OCI-LY7 (cell line): Measurements from ENCODE around the gene IPO13. TPM values are rescaled to one million over a fixed set of nuclear protein-coding genes. Genes with fewer than 3 reads are reported as not detected.

Experiments used
- BruUV-seq: library from RNA; stranded (reverse); fragments of 400-500 nt; replicated peaks from 2 replicates; lab custom pipeline; 2021; lab: Mats Ljungman, UMichigan
- CTCF ChIA-PET: fragments of 300-600 bp; sonication (Branson Sonifier 250); formaldehyde crosslinking; loops from one replicate; lab custom pipeline; 2022; ENCODE audit warnings: antibody characterized with exemption; ENCODE audit not compliant: unreplicated experiment; lab: Charles Lee
- POLR2A ChIA-PET: fragments of 300-600 bp; sonication (Branson Sonifier 250); formaldehyde crosslinking; loops from one replicate; lab custom pipeline; 2022; ENCODE audit warnings: antibody characterized with exemption; lab: Charles Lee
- DNase-seq: peaks from one replicate; pipeline ENCODE4 v3.0.0-alpha.2; 2015; ENCODE audit warnings: low spot score
- H2AFZ ChIP-seq: fragments of 200-600 bp; sonication (generic), shearing (Covaris generic); 2 replicates; pipeline ENCODE4 v1.6.1; 2014; ENCODE audit warnings: mild to moderate bottlenecking, antibody characterized with exemption, low read length, moderate library complexity
- H3K27ac ChIP-seq: fragments of 200-600 bp; sonication (generic); 2 replicates; pipeline ENCODE4 v1.5.1; 2014; ENCODE audit warnings: mixed run types, low read depth, mild to moderate bottlenecking, moderate library complexity, low read length, inconsistent platforms; ENCODE audit not compliant: poor library complexity, severe bottlenecking
- H3K36me3 ChIP-seq: fragments of 200-600 bp; sonication (generic); 2 replicates; pipeline ENCODE4 v1.6.1; 2014; ENCODE audit warnings: mild to moderate bottlenecking, antibody characterized with exemption, low read length, moderate library complexity, mixed read lengths; ENCODE audit not compliant: insufficient read depth
- H3K4me1 ChIP-seq: fragments of 200-600 bp; sonication (generic); 2 replicates; pipeline ENCODE4 v1.5.1; 2014; ENCODE audit warnings: mild to moderate bottlenecking, low read length; ENCODE audit not compliant: insufficient read depth, poor library complexity, severe bottlenecking
- H3K4me2 ChIP-seq: fragments of 200-600 bp; sonication (generic); 2 replicates; pipeline ENCODE4 v1.6.1; 2014; ENCODE audit warnings: mild to moderate bottlenecking, low read length
- H3K4me3 ChIP-seq: fragments of 200-600 bp; sonication (generic); 2 replicates; pipeline ENCODE4 v1.5.1; 2014; ENCODE audit warnings: mild to moderate bottlenecking, low read depth, low read length; ENCODE audit not compliant: poor library complexity, severe bottlenecking
- H3K79me2 ChIP-seq: fragments of 200-600 bp; sonication (generic); 2 replicates; pipeline ENCODE4 v1.6.1; 2016; ENCODE audit warnings: low read depth, mild to moderate bottlenecking, low read length, moderate library complexity, mixed read lengths; ENCODE audit not compliant: insufficient read depth
- H3K9me2 ChIP-seq: fragments of 200-600 bp; sonication (generic); 2 replicates; pipeline ENCODE4 v1.6.1; 2016; ENCODE audit warnings: mild to moderate bottlenecking, low read length, mixed read lengths; ENCODE audit not compliant: insufficient read depth
- H3K9me3 ChIP-seq: fragments of 200-600 bp; sonication (generic); 2 replicates; pipeline ENCODE4 v1.6.1; 2014; ENCODE audit warnings: mild to moderate bottlenecking, mixed run types, low read length, mixed read lengths
- H4K20me1 ChIP-seq: fragments of 200-600 bp; sonication (generic); 2 replicates; pipeline ENCODE4 v1.6.1; 2014; ENCODE audit warnings: mild to moderate bottlenecking, antibody characterized with exemption, low read length, moderate library complexity, mixed read lengths; ENCODE audit not compliant: insufficient read depth
- EZH2phosphoT487 ChIP-seq: fragments of 200-600 bp; sonication (generic); IDR thresholded peaks from 2 replicates; pipeline ENCODE4 v1.6.1; 2018; ENCODE audit warnings: low read depth, borderline replicate concordance, mild to moderate bottlenecking, mixed run types, antibody characterized with exemption, low read length, moderate library complexity, mixed read lengths
- intact Hi-C: fragments of 100-400 bp; cut with micrococcal nuclease; formaldehyde crosslinking; loops from one replicate; pipeline ENCODE4 v1.10.0; 2022; ENCODE audit not compliant: unreplicated experiment
- total RNA-seq, 2 experiments: library from RNA; depleted of rRNA in 1 of 2; stranded (reverse); fragments of >200 nt in 1 of 2; shearing (Covaris generic) in 1 of 2; gene quantifications; 2 replicates each; pipeline ENCODE4 v1.2.3, GENCODE V29; 2014 to 2022
- TF ChIP-seq, protein P1 (sequence below): fragments of 200-600 bp; sonication (generic); conservative IDR thresholded peaks from 2 replicates; pipeline ENCODE4 v1.5.1; 2014; ENCODE audit warnings: mild to moderate bottlenecking, antibody characterized with exemption, low read length, moderate library complexity, mixed read lengths

IPO13 gene
- total RNA-seq, 2 experiments from 2014 or later, result 17.8 to 24.1 TPM

DNA sequence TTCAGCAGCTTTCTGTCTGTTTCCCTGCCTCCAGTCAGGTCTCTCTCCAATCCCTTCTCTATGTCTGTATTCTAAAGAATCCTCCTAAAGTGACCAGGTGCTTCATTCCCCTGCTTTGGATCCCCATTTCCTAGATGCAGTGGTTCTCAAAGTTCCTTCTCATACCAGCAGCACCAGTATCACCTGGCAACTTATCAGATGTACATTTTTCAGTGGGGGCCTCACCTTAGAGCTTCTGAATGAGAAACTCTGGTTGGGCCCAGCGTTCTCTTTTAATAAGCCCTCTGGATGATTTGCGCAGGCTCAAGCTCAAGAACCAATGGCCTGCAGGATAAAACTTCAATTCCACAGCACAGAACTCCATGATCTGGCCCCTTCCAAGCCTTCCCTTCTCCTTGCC is 38.5 kb upstream of the IPO13 start:
- no TSS peak for BruUV-seq
- Histone ChIP-seq H3K4me2 (no peak overlapping the region), H3K27ac (no peak overlapping the region), H4K20me1 (no peaks in the 10 kb centered on the region), H3K9me3 (no peaks in the 10 kb centered on the region), H3K4me1 (no peaks in the 10 kb centered on the region), H3K36me3 (no peaks in the 10 kb centered on the region), H3K9me2 (no peaks in the 10 kb centered on the region), H3K79me2 (no peaks in the 10 kb centered on the region), H3K4me3 (no peak overlapping the region), H2AFZ (no peak overlapping the region)
- CTCF ChIA-PET, result no interaction called here
- DNase-seq, result no peak
- POLR2A ChIA-PET, result no interaction called here
- TF ChIP-seq, protein P1, sequence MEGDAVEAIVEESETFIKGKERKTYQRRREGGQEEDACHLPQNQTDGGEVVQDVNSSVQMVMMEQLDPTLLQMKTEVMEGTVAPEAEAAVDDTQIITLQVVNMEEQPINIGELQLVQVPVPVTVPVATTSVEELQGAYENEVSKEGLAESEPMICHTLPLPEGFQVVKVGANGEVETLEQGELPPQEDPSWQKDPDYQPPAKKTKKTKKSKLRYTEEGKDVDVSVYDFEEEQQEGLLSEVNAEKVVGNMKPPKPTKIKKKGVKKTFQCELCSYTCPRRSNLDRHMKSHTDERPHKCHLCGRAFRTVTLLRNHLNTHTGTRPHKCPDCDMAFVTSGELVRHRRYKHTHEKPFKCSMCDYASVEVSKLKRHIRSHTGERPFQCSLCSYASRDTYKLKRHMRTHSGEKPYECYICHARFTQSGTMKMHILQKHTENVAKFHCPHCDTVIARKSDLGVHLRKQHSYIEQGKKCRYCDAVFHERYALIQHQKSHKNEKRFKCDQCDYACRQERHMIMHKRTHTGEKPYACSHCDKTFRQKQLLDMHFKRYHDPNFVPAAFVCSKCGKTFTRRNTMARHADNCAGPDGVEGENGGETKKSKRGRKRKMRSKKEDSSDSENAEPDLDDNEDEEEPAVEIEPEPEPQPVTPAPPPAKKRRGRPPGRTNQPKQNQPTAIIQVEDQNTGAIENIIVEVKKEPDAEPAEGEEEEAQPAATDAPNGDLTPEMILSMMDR, result no peak
- no peak for TF ChIP-seq EZH2phosphoT487
- intact Hi-C loops, result no loop called here

DNA sequence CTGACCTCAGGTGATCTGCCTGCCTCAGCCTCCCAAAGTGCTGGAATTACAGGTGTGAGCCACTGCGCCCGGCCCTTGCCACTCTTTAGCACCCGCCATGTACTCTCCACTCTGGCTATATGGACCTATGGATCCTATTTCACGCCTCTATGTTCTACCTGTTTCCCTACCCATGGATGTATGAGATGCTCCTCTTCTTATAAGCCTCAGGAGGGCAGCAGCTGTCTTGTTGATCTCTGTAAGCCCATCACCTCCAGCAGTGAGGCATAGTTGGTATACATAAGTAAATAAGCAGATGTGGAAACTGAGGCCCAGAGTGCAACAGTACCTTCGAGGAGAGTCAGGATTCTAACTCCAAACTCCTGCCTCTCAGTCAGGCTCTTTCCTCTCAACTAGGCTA is 37.9 kb upstream of the IPO13 start:
- no peak overlapping the region for H3K27ac ChIP-seq
- TF ChIP-seq, protein P1, result 0 out of 2 replicates have a peak, but pooled peaks have one; percentile 25
- no peak for TF ChIP-seq EZH2phosphoT487
- no peaks in the 10 kb centered on the region for H3K9me2 ChIP-seq
- H4K20me1 ChIP-seq, result no peaks in the 10 kb centered on the region
- H3K9me3 ChIP-seq, result no peaks in the 10 kb centered on the region
- no peak overlapping the region for H3K4me3 ChIP-seq
- H3K79me2 ChIP-seq, result no peaks in the 10 kb centered on the region
- H3K4me1 ChIP-seq, result no peaks in the 10 kb centered on the region
- H2AFZ ChIP-seq, result no peak overlapping the region
- no peak for DNase-seq
- no peaks in the 10 kb centered on the region for H3K36me3 ChIP-seq
- intact Hi-C loops, result no loop called here
- CTCF ChIA-PET, result no interaction called here
- POLR2A ChIA-PET, result no interaction called here
- BruUV-seq, result no TSS peak
- H3K4me2 ChIP-seq, result no peak overlapping the region

DNA sequence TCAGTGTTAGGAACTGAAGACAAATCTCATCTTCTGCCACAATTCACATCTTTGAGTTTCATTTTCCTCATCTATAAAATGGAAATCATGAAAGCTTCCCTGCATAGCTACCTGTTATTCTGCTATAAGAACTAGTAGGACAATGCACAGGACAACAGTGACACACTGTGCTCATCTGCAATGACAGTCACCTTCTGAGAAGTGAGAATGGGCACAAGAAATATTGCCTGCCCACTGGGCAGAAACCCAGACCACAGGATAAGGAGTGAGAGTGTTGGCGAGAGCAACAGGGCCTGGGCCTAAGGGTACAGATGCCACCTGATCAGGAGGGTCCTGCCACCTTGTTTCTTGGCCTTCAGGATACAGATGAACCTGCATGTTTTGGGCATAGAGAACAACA is 36.4 kb upstream of the IPO13 start:
- H3K9me2 ChIP-seq, result no peaks in the 10 kb centered on the region
- no peak for TF ChIP-seq EZH2phosphoT487
- TF ChIP-seq, protein P1, result 0 out of 2 replicates have a peak, but pooled peaks have one; percentile 20
- intact Hi-C loops, result no loop called here
- no peaks in the 10 kb centered on the region for H3K36me3 ChIP-seq
- H3K79me2 ChIP-seq, result no peaks in the 10 kb centered on the region
- H3K4me2 ChIP-seq, result no peak overlapping the region
- CTCF ChIA-PET, result no interaction called here
- H3K4me3 ChIP-seq, result no peak overlapping the region
- H2AFZ ChIP-seq, result no peak overlapping the region
- DNase-seq, result no peak
- BruUV-seq, result no TSS peak
- POLR2A ChIA-PET, result no interaction called here
- H4K20me1 ChIP-seq, result no peaks in the 10 kb centered on the region
- no peaks in the 10 kb centered on the region for H3K4me1 ChIP-seq
- no peak overlapping the region for H3K27ac ChIP-seq
- no peaks in the 10 kb centered on the region for H3K9me3 ChIP-seq
